Peyer's patch (tissue), 4 donors: Measurements from ENCODE around the gene SHC3. TPM values are rescaled to one million over a fixed set of nuclear protein-coding genes. Genes with fewer than 3 reads are reported as not detected.
A peak's percentile ranks its signal among the peaks of the same experiment; 100 is the strongest.

Experiments
- DNase-seq, 3 donors: peaks; one replicate each; pipeline ENCODE4 v3.0.0-alpha.2; 2017 to 2019
- H3K27ac ChIP-seq, 4 donors: fragments of 200-600 bp; sonication (generic); one replicate each; pipeline ENCODE4 v1.5.1; 2016 to 2019
- H3K27me3 ChIP-seq, 2 donors: fragments of 200-600 bp; sonication (generic); one replicate each; pipeline ENCODE4 v1.5.1; 2019
- H3K36me3 ChIP-seq, 3 donors: fragments of 200-600 bp; sonication (generic); one replicate each; pipeline ENCODE4 v1.5.1; 2016 to 2019
- H3K4me1 ChIP-seq, 4 donors: fragments of 200-600 bp; sonication (generic); one replicate each; pipeline ENCODE4 v1.5.1; 2016 to 2019
- H3K4me3 ChIP-seq, 4 donors: fragments of 200-600 bp; sonication (generic); 1 replicate in 3 of 4; 2 replicates in 1 of 4; pipeline ENCODE4 v1.5.1; 2016 to 2019; ENCODE audit warnings: mild to moderate bottlenecking in 1 of 4
- H3K9me3 ChIP-seq, 4 donors: fragments of 200-600 bp; sonication (generic); one replicate each; pipeline ENCODE4 v1.5.1; 2016 to 2019; ENCODE audit warnings: mild to moderate bottlenecking in 1 of 4
- CTCF ChIP-seq, 6 experiments: fragments of 450-650 bp in 4 of 6; fragments of 200-600 bp in 2 of 6; sonication (generic) in 1 of 6; IDR thresholded peaks; one replicate each; pipeline ENCODE4 v1.5.1; 2017 to 2019; ENCODE audit warnings: antibody characterized with exemption in 6 of 6, mild to moderate bottlenecking in 3 of 6, moderate library complexity in 1 of 6
- POLR2A ChIP-seq, 2 donors: fragments of 450-650 bp; IDR thresholded peaks; one replicate each; pipeline ENCODE4 v1.5.1; 2017; ENCODE audit warnings: antibody characterized with exemption in 2 of 2, mild to moderate bottlenecking in 2 of 2, moderate library complexity in 2 of 2
- total RNA-seq, 4 donors: library from RNA; depleted of rRNA; stranded (reverse); fragments of >200 nt; gene quantifications; one replicate each; pipeline ENCODE4 v1.1.0, GENCODE V29; 2016

SHC3 gene
- total RNA-seq, 4 donors from 2014 or later: 0.88 to 5.0 (median 2.2) TPM

GRCh38 chr9:89024727-89025126, 153.9 kb downstream of the SHC3 start:
- DNase-seq: no peak
- Histone ChIP-seq H3K27me3 (no peaks in the 10 kb centered on the region), H3K36me3 (no peaks in the 10 kb centered on the region), H3K4me3 (no peak overlapping the region), H3K9me3 (no peaks in the 10 kb centered on the region), H3K4me1 (peaks cover 0 to 8% (median 0%) of the 10 kb centered on the region in 4 donors), H3K27ac (no peak overlapping the region)
- TF ChIP-seq CTCF (IDR thresholded peaks at IDR 0.05) (no peak), POLR2A (IDR thresholded peaks at IDR 0.05) (no peak)

- no peaks in the 10 kb centered on the region for H3K36me3 ChIP-seq
- H3K4me1 ChIP-seq: peaks cover 0 to 8% (median 0%) of the 10 kb centered on the region in 4 donors
- TF ChIP-seq POLR2A (IDR thresholded peaks at IDR 0.05) (no peak), CTCF (IDR thresholded peaks at IDR 0.05) (no peak)
- DNase-seq: no peak
- no peaks in the 10 kb centered on the region for H3K27me3 ChIP-seq
- no peak overlapping the region for H3K4me3 ChIP-seq
- H3K27ac ChIP-seq: peak overlapping the region in 3 of 4 donors; percentile 17 to 78 (median 21)
- H3K9me3 ChIP-seq: no peaks in the 10 kb centered on the region
Observed at GRCh38 chr9:89023740-89024139, 154.9 kb downstream of the SHC3 start.

- H3K9me3 ChIP-seq: no peaks in the 10 kb centered on the region
- peaks cover 0 to 8% (median 0%) of the 10 kb centered on the region in 4 donors for H3K4me1 ChIP-seq
- peak overlapping the region in 3 of 4 donors; percentile 17 to 78 (median 21) for H3K27ac ChIP-seq
- H3K4me3 ChIP-seq: no peak overlapping the region
- no peaks in the 10 kb centered on the region for H3K36me3 ChIP-seq
- DNase-seq: no peak
- no peaks in the 10 kb centered on the region for H3K27me3 ChIP-seq
- TF ChIP-seq POLR2A (IDR thresholded peaks at IDR 0.05) (no peak), CTCF (IDR thresholded peaks at IDR 0.05) (no peak)
Observed at GRCh38 chr9:89022902-89023301, 155.7 kb downstream of the SHC3 start.

GRCh38 chr9:89022001-89022759, 156.4 kb downstream of the SHC3 start:
- H3K4me3 ChIP-seq: no peak overlapping the region
- H3K9me3 ChIP-seq: no peaks in the 10 kb centered on the region
- peak overlapping the region; percentile 8 to 78 (median 36) for H3K27ac ChIP-seq
- H3K36me3 ChIP-seq: no peaks in the 10 kb centered on the region
- no peak for DNase-seq
- H3K4me1 ChIP-seq: peaks cover 0 to 8% (median 0%) of the 10 kb centered on the region in 4 donors
- TF ChIP-seq CTCF (IDR thresholded peaks at IDR 0.05) (no peak), POLR2A (IDR thresholded peaks at IDR 0.05) (no peak)
- no peaks in the 10 kb centered on the region for H3K27me3 ChIP-seq

GRCh38 chr9:89021154-89021803, 157.3 kb downstream of the SHC3 start:
- TF ChIP-seq CTCF (IDR thresholded peaks at IDR 0.05): no peak
- TF ChIP-seq POLR2A (IDR thresholded peaks at IDR 0.05): no peak
- H3K4me1 ChIP-seq: peaks cover 0 to 8% (median 0%) of the 10 kb centered on the region in 4 donors
- H3K9me3 ChIP-seq: no peaks in the 10 kb centered on the region
- no peak for DNase-seq
- no peaks in the 10 kb centered on the region for H3K27me3 ChIP-seq
- H3K4me3 ChIP-seq: no peak overlapping the region
- no peaks in the 10 kb centered on the region for H3K36me3 ChIP-seq
- peak overlapping the region; percentile 8 to 78 (median 36) for H3K27ac ChIP-seq
